HCT116 (cell line): Measurements from ENCODE around the gene MAJIN.

Experiments
- EZH2phosphoT487 ChIP-seq: fragments of 200-600 bp; IDR thresholded peaks from 2 replicates; pipeline ENCODE4 v1.6.1; 2018; ENCODE audit warnings: antibody characterized with exemption, borderline replicate concordance
- TCF7L2 ChIP-seq: IDR thresholded peaks from 2 replicates; pipeline ENCODE4 v1.7.0; 2011; ENCODE audit warnings: borderline replicate concordance, inconsistent platforms; ENCODE audit not compliant: insufficient read depth, insufficient read length; ENCODE audit errors: extremely low read depth
- TF ChIP-seq, protein P1 (sequence below), 3 experiments: fragments of 200-600 bp in 1 of 3; sonication (generic) in 1 of 3; IDR thresholded peaks in 2 of 3; conservative IDR thresholded peaks in 1 of 3; 2 replicates each; pipeline ENCODE4 v1.5.1; 2012 to 2017; ENCODE audit warnings: low read depth in 2 of 3, low read length in 2 of 3, antibody characterized with exemption in 1 of 3, borderline replicate concordance in 1 of 3, control low read depth in 1 of 3, mild to moderate bottlenecking in 1 of 3, mixed read lengths in 1 of 3, mixed run types in 1 of 3, moderate library complexity in 1 of 3; ENCODE audit not compliant: insufficient read depth in 1 of 3
- TF ChIP-seq, protein P2 (sequence below): IDR thresholded peaks from 2 replicates; pipeline ENCODE4 v1.6.1; 2012; ENCODE audit warnings: low read depth

DNA sequence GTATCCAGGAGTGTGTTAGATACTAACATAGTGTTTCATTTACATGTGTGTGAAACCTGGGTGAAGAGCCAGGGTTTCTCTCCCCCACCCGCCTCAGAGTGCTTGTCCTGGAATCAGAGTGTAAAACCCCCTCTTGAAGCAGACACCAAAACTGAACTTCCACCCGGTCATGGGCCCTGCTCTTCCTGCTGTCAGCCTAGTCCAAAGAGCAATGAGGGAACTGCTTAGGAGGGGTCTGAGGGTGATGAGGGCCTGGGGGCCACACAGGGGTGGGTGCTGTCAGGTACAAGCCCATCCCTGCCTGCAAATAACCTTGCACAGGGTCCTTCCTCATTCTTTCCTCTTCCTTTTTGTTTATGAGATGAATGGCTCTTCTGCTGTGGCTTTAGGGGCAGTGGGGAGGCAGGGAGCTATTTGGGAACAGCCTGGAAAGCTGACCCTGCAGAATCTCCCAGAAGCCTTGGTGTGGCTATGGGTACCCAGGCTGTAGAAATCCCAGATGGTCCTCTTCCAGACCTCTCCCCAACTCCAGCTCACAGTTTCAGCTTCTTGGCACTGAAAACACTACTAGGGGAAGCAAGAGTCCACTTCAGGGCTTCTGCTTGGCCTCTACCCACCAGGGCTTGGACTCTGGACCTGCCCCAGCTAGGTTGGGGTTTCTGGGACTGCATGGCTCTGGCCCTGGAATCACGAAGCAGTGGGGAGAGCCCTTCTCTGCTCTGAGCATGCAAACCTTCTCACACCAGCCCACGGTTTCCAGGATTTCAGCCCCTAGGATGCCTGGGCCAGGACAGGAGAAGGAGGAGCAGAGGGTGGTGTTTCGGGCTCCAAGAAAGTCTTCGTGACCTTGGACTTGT, 16.3 kb upstream of the MAJIN start:
- TF ChIP-seq TCF7L2 = no peak
- TF ChIP-seq, protein P1, sequence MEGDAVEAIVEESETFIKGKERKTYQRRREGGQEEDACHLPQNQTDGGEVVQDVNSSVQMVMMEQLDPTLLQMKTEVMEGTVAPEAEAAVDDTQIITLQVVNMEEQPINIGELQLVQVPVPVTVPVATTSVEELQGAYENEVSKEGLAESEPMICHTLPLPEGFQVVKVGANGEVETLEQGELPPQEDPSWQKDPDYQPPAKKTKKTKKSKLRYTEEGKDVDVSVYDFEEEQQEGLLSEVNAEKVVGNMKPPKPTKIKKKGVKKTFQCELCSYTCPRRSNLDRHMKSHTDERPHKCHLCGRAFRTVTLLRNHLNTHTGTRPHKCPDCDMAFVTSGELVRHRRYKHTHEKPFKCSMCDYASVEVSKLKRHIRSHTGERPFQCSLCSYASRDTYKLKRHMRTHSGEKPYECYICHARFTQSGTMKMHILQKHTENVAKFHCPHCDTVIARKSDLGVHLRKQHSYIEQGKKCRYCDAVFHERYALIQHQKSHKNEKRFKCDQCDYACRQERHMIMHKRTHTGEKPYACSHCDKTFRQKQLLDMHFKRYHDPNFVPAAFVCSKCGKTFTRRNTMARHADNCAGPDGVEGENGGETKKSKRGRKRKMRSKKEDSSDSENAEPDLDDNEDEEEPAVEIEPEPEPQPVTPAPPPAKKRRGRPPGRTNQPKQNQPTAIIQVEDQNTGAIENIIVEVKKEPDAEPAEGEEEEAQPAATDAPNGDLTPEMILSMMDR (IDR thresholded peaks at IDR 0.05 in 2 of 3, conservative IDR thresholded peaks at IDR 0.05 in 1 of 3; ENCODE audit: borderline replicate concordance in 1 of 3, insufficient read depth in 1 of 3, low read depth in 2 of 3, low read length in 2 of 3) = no peak
- TF ChIP-seq, protein P2, sequence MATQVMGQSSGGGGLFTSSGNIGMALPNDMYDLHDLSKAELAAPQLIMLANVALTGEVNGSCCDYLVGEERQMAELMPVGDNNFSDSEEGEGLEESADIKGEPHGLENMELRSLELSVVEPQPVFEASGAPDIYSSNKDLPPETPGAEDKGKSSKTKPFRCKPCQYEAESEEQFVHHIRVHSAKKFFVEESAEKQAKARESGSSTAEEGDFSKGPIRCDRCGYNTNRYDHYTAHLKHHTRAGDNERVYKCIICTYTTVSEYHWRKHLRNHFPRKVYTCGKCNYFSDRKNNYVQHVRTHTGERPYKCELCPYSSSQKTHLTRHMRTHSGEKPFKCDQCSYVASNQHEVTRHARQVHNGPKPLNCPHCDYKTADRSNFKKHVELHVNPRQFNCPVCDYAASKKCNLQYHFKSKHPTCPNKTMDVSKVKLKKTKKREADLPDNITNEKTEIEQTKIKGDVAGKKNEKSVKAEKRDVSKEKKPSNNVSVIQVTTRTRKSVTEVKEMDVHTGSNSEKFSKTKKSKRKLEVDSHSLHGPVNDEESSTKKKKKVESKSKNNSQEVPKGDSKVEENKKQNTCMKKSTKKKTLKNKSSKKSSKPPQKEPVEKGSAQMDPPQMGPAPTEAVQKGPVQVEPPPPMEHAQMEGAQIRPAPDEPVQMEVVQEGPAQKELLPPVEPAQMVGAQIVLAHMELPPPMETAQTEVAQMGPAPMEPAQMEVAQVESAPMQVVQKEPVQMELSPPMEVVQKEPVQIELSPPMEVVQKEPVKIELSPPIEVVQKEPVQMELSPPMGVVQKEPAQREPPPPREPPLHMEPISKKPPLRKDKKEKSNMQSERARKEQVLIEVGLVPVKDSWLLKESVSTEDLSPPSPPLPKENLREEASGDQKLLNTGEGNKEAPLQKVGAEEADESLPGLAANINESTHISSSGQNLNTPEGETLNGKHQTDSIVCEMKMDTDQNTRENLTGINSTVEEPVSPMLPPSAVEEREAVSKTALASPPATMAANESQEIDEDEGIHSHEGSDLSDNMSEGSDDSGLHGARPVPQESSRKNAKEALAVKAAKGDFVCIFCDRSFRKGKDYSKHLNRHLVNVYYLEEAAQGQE = no peak
- TF ChIP-seq EZH2phosphoT487 = no peak
